Osteoblast (primary cell): ENCODE data around the gene FDX2. TPM values are rescaled to one million over a fixed set of nuclear protein-coding genes. Genes with fewer than 3 reads are reported as not detected.

ENCODE experiments used
- DNase-seq: peaks from one replicate; pipeline ENCODE4 v3.0.0; 2011; ENCODE audit warnings: low spot score, mixed read lengths; ENCODE audit not compliant: insufficient read length; ENCODE audit errors: missing footprints
- H2AFZ ChIP-seq: 2 replicates; pipeline ENCODE4 v1.6.0; 2011; ENCODE audit warnings: mild to moderate bottlenecking, low read length
- H3K27ac ChIP-seq: 2 replicates; pipeline ENCODE4 v1.5.1; 2011; ENCODE audit warnings: mild to moderate bottlenecking, low read depth, low read length, moderate library complexity
- H3K27me3 ChIP-seq: 2 replicates; pipeline ENCODE4 v1.6.0; 2012; ENCODE audit warnings: mild to moderate bottlenecking, control low read depth, inconsistent platforms, low read length, moderate library complexity; ENCODE audit not compliant: insufficient read depth
- H3K36me3 ChIP-seq: 2 replicates; pipeline ENCODE4 v1.5.1; 2011; ENCODE audit warnings: mild to moderate bottlenecking, low read length, control low read depth, moderate library complexity; ENCODE audit not compliant: insufficient read depth
- H3K4me1 ChIP-seq: 2 replicates; pipeline ENCODE4 v1.5.1; 2011; ENCODE audit warnings: mild to moderate bottlenecking, low read length, control low read depth, moderate library complexity; ENCODE audit not compliant: insufficient read depth
- H3K4me2 ChIP-seq: 2 replicates; pipeline ENCODE4 v1.6.0; 2011; ENCODE audit warnings: mild to moderate bottlenecking, low read length; ENCODE audit not compliant: insufficient read depth
- H3K4me3 ChIP-seq: fragments of 200-600 bp; sonication (generic); 3 replicates; pipeline ENCODE4 v1.5.1; 2012; ENCODE audit warnings: mild to moderate bottlenecking, low read length, inconsistent platforms; ENCODE audit not compliant: insufficient read depth
- H3K79me2 ChIP-seq: 2 replicates; pipeline ENCODE4 v1.6.0; 2012; ENCODE audit warnings: mild to moderate bottlenecking, low read length, control low read depth, inconsistent platforms; ENCODE audit not compliant: insufficient read depth
- H3K9me3 ChIP-seq: 2 replicates; pipeline ENCODE4 v1.5.1; 2011; ENCODE audit warnings: low read depth, low read length, control low read depth
- H4K20me1 ChIP-seq: 2 replicates; pipeline ENCODE4 v1.6.0; 2012; ENCODE audit warnings: mild to moderate bottlenecking, low read length, control low read depth; ENCODE audit not compliant: insufficient read depth
- CTCF ChIP-seq: IDR thresholded peaks from 2 replicates; pipeline ENCODE4 v1.5.1; 2011; ENCODE audit warnings: mild to moderate bottlenecking, low read depth, low read length, moderate library complexity; ENCODE audit errors: extremely low read depth
- total RNA-seq: library from RNA; depleted of rRNA; stranded (reverse); fragments of >200 nt; gene quantifications from 2 replicates; pipeline ENCODE4 v1.2.3, GENCODE V29; 2012

Gene FDX2
- total RNA-seq, 1 donor, result 17.7 TPM

GRCh38 chr19:10271543-10272086 lies 44.2 kb downstream of the FDX2 start:
- Histone ChIP-seq H4K20me1 (no peaks in the 10 kb centered on the region), H3K27me3 (no peaks in the 10 kb centered on the region), H3K79me2 (no peaks in the 10 kb centered on the region), H3K27ac (no peak overlapping the region), H3K4me1 (peaks cover 11% of the 10 kb centered on the region), H3K9me3 (no peaks in the 10 kb centered on the region), H3K36me3 (no peaks in the 10 kb centered on the region), H3K4me3 (peak overlapping the region; percentile 66), H2AFZ (peak overlapping the region; percentile 25), H3K4me2 (peak overlapping the region; percentile 74)
- peak; percentile 58 for DNase-seq
- no peak for TF ChIP-seq CTCF

GRCh38 chr19:10270616-10271394 lies 45.0 kb downstream of the FDX2 start, which contains the start of gene ICAM1:
ICAM1 (plus strand) TSS chr19:10271120; CDS start chr19:10271160, 40 bp downstream.
- Histone ChIP-seq H3K4me2 (peak within 1 kb of the TSS; percentile 74), H3K79me2 (no peaks in the 10 kb centered on the region), H4K20me1 (no peaks in the 10 kb centered on the region), H2AFZ (peak within 1 kb of the TSS; percentile 80), H3K27me3 (no peaks in the 10 kb centered on the region), H3K4me3 (peak within 1 kb of the TSS; percentile 66), H3K27ac (peak within 1 kb of the TSS; percentile 12), H3K4me1 (peaks cover 11% of the 10 kb centered on the region), H3K36me3 (no peaks in the 10 kb centered on the region), H3K9me3 (no peaks in the 10 kb centered on the region)
- DNase-seq, result peak; percentile 76
- TF ChIP-seq CTCF, result no peak

- no peak for TF ChIP-seq CTCF
- H3K4me3 ChIP-seq, result peak overlapping the region; percentile 66
- peak overlapping the region; percentile 74 for H3K4me2 ChIP-seq
Observed at GRCh38 chr19:10270180-10270615, 45.6 kb downstream of the FDX2 start.

More at GRCh38 chr19:10270180-10270615, 45.6 kb downstream of the FDX2 start:
- H3K79me2 ChIP-seq, result no peaks in the 10 kb centered on the region
- peak overlapping the region; percentile 12 for H3K27ac ChIP-seq
- no peaks in the 10 kb centered on the region for H4K20me1 ChIP-seq
- peaks cover 11% of the 10 kb centered on the region for H3K4me1 ChIP-seq
- no peaks in the 10 kb centered on the region for H3K27me3 ChIP-seq
- H3K9me3 ChIP-seq, result no peaks in the 10 kb centered on the region
- peak; percentile 85 for DNase-seq
- no peaks in the 10 kb centered on the region for H3K36me3 ChIP-seq
- peak overlapping the region; percentile 80 for H2AFZ ChIP-seq
